ENCODE results near the gene SNRNP25. TPM values are rescaled to one million over a fixed set of nuclear protein-coding genes. Genes with fewer than 3 reads are reported as not detected.

SNRNP25 gene
- total and polyA plus RNA-seq, 2 donors, result 23.3 to 33.7 TPM

GRCh38 chr16:72561-73548, 19.2 kb downstream of the SNRNP25 start, which contains the start of gene RHBDF1:
Gene RHBDF1 (minus strand): TSS chr16:72631. CDS start chr16:65015, 7,616 bp downstream.
- H3K9me3 ChIP-seq (ENCODE audit: control insufficient read depth in 2 of 2, insufficient read depth in 1 of 2, low read length in 1 of 2), result peaks cover 0 to 1% of the 10 kb centered on the region in 2 donors
- 25% methylated on average over 62 of the region's 62 CpGs for WGBS
- peak within 1 kb of the TSS; percentile 18 to 25 for H3K4me3 ChIP-seq (ENCODE audit: low read length in 2 of 2)
- H3K36me3 ChIP-seq (ENCODE audit: control insufficient read depth in 2 of 2, insufficient read depth in 2 of 2, low read length in 1 of 2), result no peaks in the 10 kb centered on the region
- H3K4me1 ChIP-seq (ENCODE audit: control insufficient read depth in 2 of 2, insufficient read depth in 2 of 2, low read length in 2 of 2), result peaks cover 16 to 21% of the 10 kb centered on the region in 2 donors
- peaks cover 47 to 95% of the 10 kb centered on the region in 2 donors for H3K27me3 ChIP-seq (ENCODE audit: control insufficient read depth in 2 of 2, insufficient read depth in 1 of 2, low read length in 1 of 2)
- no peak for DNase-seq (ENCODE audit: low read depth in 6 of 9, low spot score in 9 of 9)
- H3K27ac ChIP-seq (ENCODE audit: low read depth in 1 of 2, low read length in 1 of 2), result peak within 1 kb of the TSS in 1 of 2 donors; percentile 11

- Histone ChIP-seq H3K4me3 (ENCODE audit: low read length in 2 of 2) (no peak overlapping the region), H3K36me3 (ENCODE audit: control insufficient read depth in 2 of 2, insufficient read depth in 2 of 2, low read length in 1 of 2) (peaks cover 0 to under 1% of the 10 kb centered on the region in 2 donors), H3K4me1 (ENCODE audit: control insufficient read depth in 2 of 2, insufficient read depth in 2 of 2, low read length in 2 of 2) (peaks cover 21 to 26% of the 10 kb centered on the region in 2 donors), H3K27ac (ENCODE audit: low read depth in 1 of 2, low read length in 1 of 2) (no peak overlapping the region), H3K27me3 (ENCODE audit: control insufficient read depth in 2 of 2, insufficient read depth in 1 of 2, low read length in 1 of 2) (peaks cover 47 to 83% of the 10 kb centered on the region in 2 donors), H3K9me3 (ENCODE audit: control insufficient read depth in 2 of 2, insufficient read depth in 1 of 2, low read length in 1 of 2) (peaks cover 0 to 1% of the 10 kb centered on the region in 2 donors)
- no peak for DNase-seq (ENCODE audit: low read depth in 6 of 9, low spot score in 9 of 9)
- 93% methylated on average over 12 of the region's 12 CpGs for WGBS
Observed at GRCh38 chr16:74051-74746, 20.6 kb downstream of the SNRNP25 start.

- Histone ChIP-seq H3K4me3 (ENCODE audit: low read length in 2 of 2) (no peak overlapping the region), H3K4me1 (ENCODE audit: control insufficient read depth in 2 of 2, insufficient read depth in 2 of 2, low read length in 2 of 2) (peaks cover 21 to 26% of the 10 kb centered on the region in 2 donors), H3K9me3 (ENCODE audit: control insufficient read depth in 2 of 2, insufficient read depth in 1 of 2, low read length in 1 of 2) (peaks cover 0 to 1% of the 10 kb centered on the region in 2 donors), H3K27ac (ENCODE audit: low read depth in 1 of 2, low read length in 1 of 2) (no peak overlapping the region), H3K36me3 (ENCODE audit: control insufficient read depth in 2 of 2, insufficient read depth in 2 of 2, low read length in 1 of 2) (peaks cover 3 to 7% of the 10 kb centered on the region in 2 donors), H3K27me3 (ENCODE audit: control insufficient read depth in 2 of 2, insufficient read depth in 1 of 2, low read length in 1 of 2) (peaks cover 46 to 76% of the 10 kb centered on the region in 2 donors)
- 97% methylated on average over 16 of the region's 16 CpGs for WGBS
- no peak for DNase-seq (ENCODE audit: low read depth in 6 of 9, low spot score in 9 of 9)
Observed at GRCh38 chr16:74747-75334, 21.2 kb downstream of the SNRNP25 start.

GRCh38 chr16:75580-76501, 22.2 kb downstream of the SNRNP25 start:
- DNase-seq (ENCODE audit: low read depth in 6 of 9, low spot score in 9 of 9), result no peak
- 25% methylated on average over 11 of the region's 11 CpGs for WGBS
- peaks cover 3 to 13% of the 10 kb centered on the region in 2 donors for H3K36me3 ChIP-seq (ENCODE audit: control insufficient read depth in 2 of 2, insufficient read depth in 2 of 2, low read length in 1 of 2)

GRCh38 chr16:76535-77272, 23.1 kb downstream of the SNRNP25 start:
- peaks cover 3 to 16% of the 10 kb centered on the region in 2 donors for H3K36me3 ChIP-seq (ENCODE audit: control insufficient read depth in 2 of 2, insufficient read depth in 2 of 2, low read length in 1 of 2)
- no peak overlapping the region for H3K4me3 ChIP-seq (ENCODE audit: low read length in 2 of 2)
- H3K4me1 ChIP-seq (ENCODE audit: control insufficient read depth in 2 of 2, insufficient read depth in 2 of 2, low read length in 2 of 2), result peaks cover 21 to 26% of the 10 kb centered on the region in 2 donors
- WGBS, result 26% methylated on average over 13 of the region's 13 CpGs
- peaks cover 29 to 58% of the 10 kb centered on the region in 2 donors for H3K27me3 ChIP-seq (ENCODE audit: control insufficient read depth in 2 of 2, insufficient read depth in 1 of 2, low read length in 1 of 2)
- H3K9me3 ChIP-seq (ENCODE audit: control insufficient read depth in 2 of 2, insufficient read depth in 1 of 2, low read length in 1 of 2), result peaks cover 0 to 1% of the 10 kb centered on the region in 2 donors
- DNase-seq (ENCODE audit: low read depth in 6 of 9, low spot score in 9 of 9), result no peak
- H3K27ac ChIP-seq (ENCODE audit: low read depth in 1 of 2, low read length in 1 of 2), result peak overlapping the region in 1 of 2 donors; percentile 38

More at GRCh38 chr16:75580-76501, 22.2 kb downstream of the SNRNP25 start:
- Histone ChIP-seq H3K27ac (ENCODE audit: low read depth in 1 of 2, low read length in 1 of 2) (no peak overlapping the region), H3K4me1 (ENCODE audit: control insufficient read depth in 2 of 2, insufficient read depth in 2 of 2, low read length in 2 of 2) (peaks cover 21 to 26% of the 10 kb centered on the region in 2 donors), H3K9me3 (ENCODE audit: control insufficient read depth in 2 of 2, insufficient read depth in 1 of 2, low read length in 1 of 2) (peaks cover 0 to 1% of the 10 kb centered on the region in 2 donors), H3K4me3 (ENCODE audit: low read length in 2 of 2) (no peak overlapping the region), H3K27me3 (ENCODE audit: control insufficient read depth in 2 of 2, insufficient read depth in 1 of 2, low read length in 1 of 2) (peaks cover 37 to 66% of the 10 kb centered on the region in 2 donors)

GRCh38 chr16:77273-77806, 23.7 kb downstream of the SNRNP25 start:
- Histone ChIP-seq H3K27ac (ENCODE audit: low read depth in 1 of 2, low read length in 1 of 2) (peak overlapping the region in 1 of 2 donors; percentile 66), H3K36me3 (ENCODE audit: control insufficient read depth in 2 of 2, insufficient read depth in 2 of 2, low read length in 1 of 2) (peaks cover 3 to 16% of the 10 kb centered on the region in 2 donors), H3K27me3 (ENCODE audit: control insufficient read depth in 2 of 2, insufficient read depth in 1 of 2, low read length in 1 of 2) (peaks cover 25 to 53% of the 10 kb centered on the region in 2 donors), H3K4me1 (ENCODE audit: control insufficient read depth in 2 of 2, insufficient read depth in 2 of 2, low read length in 2 of 2) (peaks cover 21 to 26% of the 10 kb centered on the region in 2 donors), H3K4me3 (ENCODE audit: low read length in 2 of 2) (peak overlapping the region; percentile 51 to 94), H3K9me3 (ENCODE audit: control insufficient read depth in 2 of 2, insufficient read depth in 1 of 2, low read length in 1 of 2) (peaks cover 0 to 1% of the 10 kb centered on the region in 2 donors)
- peak in 2 of 9 donors; percentile 32 to 40 for DNase-seq (ENCODE audit: low read depth in 6 of 9, low spot score in 9 of 9)
- WGBS, result 18% methylated on average over 31 of the region's 31 CpGs

- Histone ChIP-seq H3K4me3 (ENCODE audit: low read length in 2 of 2) (peak within 1 kb of the TSS; percentile 51 to 94), H3K27me3 (ENCODE audit: control insufficient read depth in 2 of 2, insufficient read depth in 1 of 2, low read length in 1 of 2) (peaks cover 21 to 49% of the 10 kb centered on the region in 2 donors), H3K9me3 (ENCODE audit: control insufficient read depth in 2 of 2, insufficient read depth in 1 of 2, low read length in 1 of 2) (peaks cover 0 to 1% of the 10 kb centered on the region in 2 donors), H3K36me3 (ENCODE audit: control insufficient read depth in 2 of 2, insufficient read depth in 2 of 2, low read length in 1 of 2) (peaks cover 3 to 20% of the 10 kb centered on the region in 2 donors), H3K27ac (ENCODE audit: low read depth in 1 of 2, low read length in 1 of 2) (peak within 1 kb of the TSS; percentile 38 to 77), H3K4me1 (ENCODE audit: control insufficient read depth in 2 of 2, insufficient read depth in 2 of 2, low read length in 2 of 2) (peaks cover 21 to 26% of the 10 kb centered on the region in 2 donors)
- DNase-seq (ENCODE audit: low read depth in 6 of 9, low spot score in 9 of 9), result peak; percentile 26 to 83 (median 62)
- under 1% methylated on average over 83 of the region's 83 CpGs for WGBS
Observed at GRCh38 chr16:77807-78443, 24.3 kb downstream of the SNRNP25 start, which contains the start of gene MPG. Gene MPG (plus strand): TSS chr16:78225. CDS start chr16:78310, 85 bp downstream.

All from thymus (tissue), 11 donors.